Right lobe of liver (tissue), 6 donors: ENCODE measurements around the gene PREX1. TPM values are rescaled to one million over a fixed set of nuclear protein-coding genes. Genes with fewer than 3 reads are reported as not detected.
A peak's percentile ranks its signal among the peaks of the same experiment; 100 is the strongest.

Experiments
- ATAC-seq, 4 donors: fragments of 200-7000 bp; cut with Tn5 transposase; one replicate each; pipeline ENCODE4 v1.9.1; 2020; ENCODE audit warnings: mild to moderate bottlenecking in 4 of 4, moderate library complexity in 4 of 4
- DNase-seq, 3 donors: peaks; one replicate each; pipeline ENCODE4 v3.0.0-alpha.2; 2020
- H3K27ac ChIP-seq, 3 donors: fragments of 200-600 bp; one replicate each; pipeline ENCODE4 v1.8.0; 2022
- H3K27me3 ChIP-seq, 2 donors: fragments of 200-600 bp; one replicate each; pipeline ENCODE4 v1.8.0; 2022
- H3K36me3 ChIP-seq, 4 donors: fragments of 200-600 bp; sonication (generic) in 1 of 4; one replicate each; pipeline versions ENCODE4 v1.5.1 to v1.8.0; 2017 to 2022; ENCODE audit warnings: control low read depth in 1 of 4
- H3K4me1 ChIP-seq, 4 donors: fragments of 200-600 bp; sonication (generic) in 1 of 4; one replicate each; pipeline versions ENCODE4 v1.5.1 to v1.8.0; 2017 to 2022; ENCODE audit warnings: control low read depth in 1 of 4
- H3K4me3 ChIP-seq, 3 donors: fragments of 200-600 bp; one replicate each; pipeline ENCODE4 v1.8.0; 2022
- H3K9me3 ChIP-seq, 4 donors: fragments of 200-600 bp; sonication (generic) in 1 of 4; one replicate each; pipeline versions ENCODE4 v1.5.1 to v1.8.0; 2017 to 2022; ENCODE audit warnings: control low read depth in 1 of 4
- CTCF ChIP-seq, 4 donors: fragments of 200-600 bp in 3 of 4; fragments of 450-650 bp in 1 of 4; IDR thresholded peaks; one replicate each; pipeline versions ENCODE4 v1.5.1 to v1.8.0; 2016 to 2022; ENCODE audit warnings: antibody characterized with exemption in 4 of 4, mild to moderate bottlenecking in 2 of 4
- POLR2A ChIP-seq: fragments of 450-650 bp; IDR thresholded peaks from one replicate; pipeline ENCODE4 v1.6.1; 2017; ENCODE audit warnings: antibody characterized with exemption, mild to moderate bottlenecking
- WGBS: methylation state at CpG from one replicate; pipeline ENCODE4 v1.1.6; 2018; ENCODE audit warnings: low coverage, low lambda C conversion rate; ENCODE audit not compliant: insufficient coverage; ENCODE audit errors: missing lambda C conversion rate; 5-methylcytosine and 5-hydroxymethylcytosine counted together
- intact Hi-C, 2 donors: fragments of 100-400 bp; cut with DNase I; formaldehyde crosslinking; loops; one replicate each; pipeline versions ENCODE4 v1.11.2 to v1.14.1; 2022
- total RNA-seq, 6 experiments: library from RNA; depleted of rRNA in 2 of 6; stranded (reverse); fragments of >200 nt in 2 of 6; fragmentation: NEBNext Ultra II Directional in 3 of 6; extraction: Animal tissue kit (Norgen Biotek cat#: 25700) in 3 of 6; gene quantifications; one replicate each; pipeline versions ENCODE4 v1.1.0 to v1.2.4, GENCODE V29; 2016 to 2023
- donor health status: DM: no; HTN: yes; CAD: no.
- donor health status: DM: no; HTN: no; CAD: no.
- donor health status: DM: no; HTN: no; CAD: no.
- donor health status: DM: no; HTN: yes; CAD: no.
- donor health status: DM: no; HTN: yes; CAD: no.

PREX1 gene
- total RNA-seq, 6 experiments from 2014 or later = 4.4 to 11.1 (median 8.7) TPM

GRCh38 chr20:48858075-48858790 lies 30.4 kb upstream of the PREX1 start:
- TF ChIP-seq POLR2A = no peak
- TF ChIP-seq CTCF (IDR thresholded peaks at IDR 0.05) = no peak
- peak; percentile 50 to 72 (median 68) for ATAC-seq
- H3K4me1 ChIP-seq = peaks cover 0 to 8% (median 0%) of the 10 kb centered on the region in 4 donors
- no peaks in the 10 kb centered on the region for H3K27me3 ChIP-seq
- H3K36me3 ChIP-seq = no peaks in the 10 kb centered on the region
- no peaks in the 10 kb centered on the region for H3K9me3 ChIP-seq
- DNase-seq = peak in 1 of 3 donors; percentile 36
- H3K27ac ChIP-seq = peak overlapping the region in 1 of 3 donors; percentile 38
- intact Hi-C loops = no loop called here
- no CpG with 5 or more reads among the region's 6 CpGs for WGBS
- H3K4me3 ChIP-seq = no peak overlapping the region

GRCh38 chr20:48856130-48856529 lies 28.3 kb upstream of the PREX1 start:
- Histone ChIP-seq H3K36me3 (no peaks in the 10 kb centered on the region), H3K4me3 (no peak overlapping the region), H3K27me3 (no peaks in the 10 kb centered on the region), H3K4me1 (peaks cover 0 to 18% (median 6%) of the 10 kb centered on the region in 4 donors), H3K27ac (no peak overlapping the region), H3K9me3 (no peaks in the 10 kb centered on the region)
- no peak for TF ChIP-seq CTCF (IDR thresholded peaks at IDR 0.05)
- TF ChIP-seq POLR2A = no peak
- no peak for ATAC-seq
- 84% methylated on average over 3 of the region's 5 CpGs for WGBS
- intact Hi-C loops = no loop called here
- DNase-seq = no peak

GRCh38 chr20:48855046-48855445 lies 27.2 kb upstream of the PREX1 start:
- no peak overlapping the region for H3K4me3 ChIP-seq
- ATAC-seq (no peak), DNase-seq (no peak)
- H3K27me3 ChIP-seq = no peaks in the 10 kb centered on the region
- intact Hi-C loops = no loop called here
- WGBS = 91% methylated on average over 4 of the region's 4 CpGs
- no peak overlapping the region for H3K27ac ChIP-seq
- H3K36me3 ChIP-seq = no peaks in the 10 kb centered on the region
- H3K4me1 ChIP-seq = peaks cover 0 to 29% (median 11%) of the 10 kb centered on the region in 4 donors
- TF ChIP-seq POLR2A (no peak), CTCF (IDR thresholded peaks at IDR 0.05) (no peak)
- H3K9me3 ChIP-seq = no peaks in the 10 kb centered on the region

GRCh38 chr20:48852609-48853008 lies 24.8 kb upstream of the PREX1 start:
- H3K27ac ChIP-seq = no peak overlapping the region
- ATAC-seq (no peak), DNase-seq (no peak)
- TF ChIP-seq CTCF (IDR thresholded peaks at IDR 0.05) (no peak), POLR2A (no peak)
- peaks cover 0 to 35% (median 11%) of the 10 kb centered on the region in 4 donors for H3K4me1 ChIP-seq
- H3K4me3 ChIP-seq = no peak overlapping the region
- H3K36me3 ChIP-seq = no peaks in the 10 kb centered on the region
- H3K9me3 ChIP-seq = no peaks in the 10 kb centered on the region
- intact Hi-C loops = no loop called here
- H3K27me3 ChIP-seq = no peaks in the 10 kb centered on the region
